Measurements from ENCODE around the gene FAM8A1. TPM values are rescaled to one million over a fixed set of nuclear protein-coding genes. Genes with fewer than 3 reads are reported as not detected.

The FAM8A1 gene
- total RNA-seq, 1 experiment from 2014 or later: 9.0 TPM

GRCh38 chr6:17621003-17621402, 20.9 kb downstream of the FAM8A1 start:
- Histone ChIP-seq H2AFZ (ENCODE audit: low read length) (no peak overlapping the region), H3K36me3 (ENCODE audit: low read depth, low read length) (peaks cover 57% of the 10 kb centered on the region), H3K9me3 (ENCODE audit: low read length) (no peaks in the 10 kb centered on the region), H3F3A (ENCODE audit: low read length, unreplicated experiment) (no peaks in the 10 kb centered on the region), H3K9me2 (replicated peaks; ENCODE audit: low read length) (no peaks in the 10 kb centered on the region), H3K9ac (ENCODE audit: low read length) (no peak overlapping the region), H4K20me1 (ENCODE audit: low read length) (no peaks in the 10 kb centered on the region), H3K27ac (ENCODE audit: low read length) (no peak overlapping the region), H3K79me2 (ENCODE audit: low read length) (peaks cover 40% of the 10 kb centered on the region), H3K4me2 (ENCODE audit: low read length) (no peak overlapping the region), H3K4me3 (ENCODE audit: low read length) (no peak overlapping the region), H3K4me1 (ENCODE audit: insufficient read depth, low read length) (no peaks in the 10 kb centered on the region), H3K27me3 (ENCODE audit: low read length) (no peaks in the 10 kb centered on the region)
- intact Hi-C loops (cut with micrococcal nuclease): no loop called here
- ChIA-PET CTCF (no interaction called here), POLR2A (ENCODE audit: unreplicated experiment) (no interaction called here)
- TF ChIP-seq EZH2phosphoT487 (IDR thresholded peaks at IDR 0.05; ENCODE audit: borderline replicate concordance, low read length): no peak
- TF ChIP-seq CTCF (conservative IDR thresholded peaks at IDR 0.05; ENCODE audit: low read depth, low read length): no peak
- TF ChIP-seq EZH2 (IDR thresholded peaks at IDR 0.05; ENCODE audit: low read length, unreplicated experiment): no peak
- DNase-seq: no peak
- no peak for ATAC-seq
- no TSS peak for BruUV-seq (replicated peaks)

- TF ChIP-seq EZH2 (IDR thresholded peaks at IDR 0.05; ENCODE audit: low read length, unreplicated experiment): no peak
- no peak for TF ChIP-seq CTCF (conservative IDR thresholded peaks at IDR 0.05; ENCODE audit: low read depth, low read length)
- TF ChIP-seq EZH2phosphoT487 (IDR thresholded peaks at IDR 0.05; ENCODE audit: borderline replicate concordance, low read length): no peak
- H3K79me2 ChIP-seq (ENCODE audit: low read length): peaks cover 49% of the 10 kb centered on the region
- no peak overlapping the region for H2AFZ ChIP-seq (ENCODE audit: low read length)
- no peaks in the 10 kb centered on the region for H3K4me1 ChIP-seq (ENCODE audit: insufficient read depth, low read length)
- H4K20me1 ChIP-seq (ENCODE audit: low read length): 0 out of 2 replicates have a peak, but pooled peaks cover 7% of the 10 kb centered on the region
- ChIA-PET CTCF (no interaction called here), POLR2A (ENCODE audit: unreplicated experiment) (no interaction called here)
- ATAC-seq: no peak
- H3K27ac ChIP-seq (ENCODE audit: low read length): no peak overlapping the region
- no peaks in the 10 kb centered on the region for H3K9me3 ChIP-seq (ENCODE audit: low read length)
- no peaks in the 10 kb centered on the region for H3K27me3 ChIP-seq (ENCODE audit: low read length)
- no peak for DNase-seq
- H3K9me2 ChIP-seq (replicated peaks; ENCODE audit: low read length): no peaks in the 10 kb centered on the region
- peaks cover 62% of the 10 kb centered on the region for H3K36me3 ChIP-seq (ENCODE audit: low read depth, low read length)
- no peak overlapping the region for H3K9ac ChIP-seq (ENCODE audit: low read length)
- no peak overlapping the region for H3K4me3 ChIP-seq (ENCODE audit: low read length)
- intact Hi-C loops (cut with micrococcal nuclease): no loop called here
- H3K4me2 ChIP-seq (ENCODE audit: low read length): no peak overlapping the region
- no TSS peak for BruUV-seq (replicated peaks)
- H3F3A ChIP-seq (ENCODE audit: low read length, unreplicated experiment): no peaks in the 10 kb centered on the region
Measured at GRCh38 chr6:17622144-17622543, 22.0 kb downstream of the FAM8A1 start.

- DNase-seq: no peak
- Histone ChIP-seq H3K4me1 (ENCODE audit: insufficient read depth, low read length) (no peaks in the 10 kb centered on the region), H3K9ac (ENCODE audit: low read length) (no peak overlapping the region), H3K36me3 (ENCODE audit: low read depth, low read length) (peaks cover 75% of the 10 kb centered on the region), H3K4me2 (ENCODE audit: low read length) (no peak overlapping the region), H3K27ac (ENCODE audit: low read length) (no peak overlapping the region), H3K9me2 (replicated peaks; ENCODE audit: low read length) (no peaks in the 10 kb centered on the region), H3K27me3 (ENCODE audit: low read length) (no peaks in the 10 kb centered on the region), H3F3A (ENCODE audit: low read length, unreplicated experiment) (no peaks in the 10 kb centered on the region), H3K79me2 (ENCODE audit: low read length) (peaks cover 51% of the 10 kb centered on the region), H3K4me3 (ENCODE audit: low read length) (no peak overlapping the region), H3K9me3 (ENCODE audit: low read length) (no peaks in the 10 kb centered on the region), H4K20me1 (ENCODE audit: low read length) (peaks cover 16% of the 10 kb centered on the region; the same call in 1 of the 2 replicates), H2AFZ (ENCODE audit: low read length) (no peak overlapping the region)
- BruUV-seq (replicated peaks): no TSS peak
- TF ChIP-seq EZH2phosphoT487 (IDR thresholded peaks at IDR 0.05; ENCODE audit: borderline replicate concordance, low read length): no peak
- TF ChIP-seq EZH2 (IDR thresholded peaks at IDR 0.05; ENCODE audit: low read length, unreplicated experiment): no peak
- TF ChIP-seq CTCF (conservative IDR thresholded peaks at IDR 0.05; ENCODE audit: low read depth, low read length): no peak
- ChIA-PET CTCF (no interaction called here), POLR2A (ENCODE audit: unreplicated experiment) (no interaction called here)
- no peak for ATAC-seq
- intact Hi-C loops (cut with micrococcal nuclease): no loop called here
Measured at GRCh38 chr6:17624396-17624795, 24.3 kb downstream of the FAM8A1 start.

All from PC-3 (cell line).